ENCODE measurements around the gene SRSF9. TPM values are rescaled to one million over a fixed set of nuclear protein-coding genes. Genes with fewer than 3 reads are reported as not detected.

Gene SRSF9
- total and polyA plus RNA-seq, 2 of the 13 experiments (the other 11 are each of a cell fraction or from before 2014, with no cell fraction given) = 125 to 144 TPM

- no peak for TF ChIP-seq ZBTB4 (CRISPR knock-in tag; IDR thresholded peaks at IDR 0.05; ENCODE audit: borderline replicate concordance)
- no peak for TF ChIP-seq ZNF816 (CRISPR knock-in tag; IDR thresholded peaks at IDR 0.05; ENCODE audit: borderline replicate concordance)
- 0 out of 4 replicates have a peak, but pooled peaks of 1 of the 2 experiments have one; percentile 8 for TF ChIP-seq NR2F1 (CRISPR knock-in tag; IDR thresholded peaks at IDR 0.05)
- peak; percentile 78 for TF ChIP-seq ZNF883 (CRISPR knock-in tag; IDR thresholded peaks at IDR 0.05; ENCODE audit: not compliant biosample characterization)
- TF ChIP-seq ZNF704 (CRISPR knock-in tag; IDR thresholded peaks at IDR 0.05; ENCODE audit: borderline replicate concordance) = no peak
- peak; percentile 51; the same call in 1 of the 2 replicates for TF ChIP-seq ZBTB7B (CRISPR knock-in tag; IDR thresholded peaks at IDR 0.05)
- TF ChIP-seq TAF15 (IDR thresholded peaks at IDR 0.05; ENCODE audit: low read depth, low read length, poor library complexity, severe bottlenecking) = peak; percentile 54
- peak; percentile 92 for TF ChIP-seq ZNF431 (CRISPR knock-in tag; IDR thresholded peaks at IDR 0.05; ENCODE audit: borderline replicate concordance, low read depth)
- no peak for TF ChIP-seq ZUFSP (CRISPR knock-in tag; IDR thresholded peaks at IDR 0.05; ENCODE audit: borderline replicate concordance)
- no peak; the same call in 1 of the 2 replicates for TF ChIP-seq ZNF713 (CRISPR knock-in tag; IDR thresholded peaks at IDR 0.05)
- TF ChIP-seq NFE2L1 (CRISPR knock-in tag; IDR thresholded peaks at IDR 0.05; ENCODE audit: borderline replicate concordance) = no peak
- peak; percentile 52; the same call in 1 of the 2 replicates for TF ChIP-seq KLF6 (CRISPR knock-in tag; IDR thresholded peaks at IDR 0.05)
These were observed at the start of gene SRSF9 (continued) for GRCh38 chr12:120469450-120470149.

Data from HepG2 (cell line).